Mucosa of rectum (tissue), 2 donors: Measurements from ENCODE around the gene MFAP1.

Experiments used
- H3K27ac ChIP-seq, 2 donors: one replicate each; pipeline ENCODE4 v1.7.0; 2013; ENCODE audit warnings: inconsistent platforms in 2 of 2, low read depth in 2 of 2, low read length in 2 of 2
- H3K27me3 ChIP-seq, 2 donors: one replicate each; pipeline ENCODE4 v1.7.0; 2013; ENCODE audit warnings: low read length in 2 of 2; ENCODE audit not compliant: control insufficient read depth in 2 of 2, insufficient read depth in 2 of 2
- H3K36me3 ChIP-seq, 2 donors: one replicate each; pipeline ENCODE4 v1.7.0; 2013; ENCODE audit warnings: low read length in 2 of 2; ENCODE audit not compliant: control insufficient read depth in 2 of 2, insufficient read depth in 2 of 2
- H3K4me1 ChIP-seq, 2 donors: one replicate each; pipeline ENCODE4 v1.7.0; 2013; ENCODE audit warnings: low read length in 2 of 2, mild to moderate bottlenecking in 1 of 2; ENCODE audit not compliant: control insufficient read depth in 2 of 2, insufficient read depth in 2 of 2
- H3K4me3 ChIP-seq, 2 donors: one replicate each; pipeline ENCODE4 v1.7.0; 2013; ENCODE audit warnings: low read length in 2 of 2
- H3K9ac ChIP-seq, 2 donors: one replicate each; pipeline ENCODE4 v1.7.0; 2013; ENCODE audit warnings: low read length in 2 of 2, low read depth in 1 of 2, mild to moderate bottlenecking in 1 of 2
- H3K9me3 ChIP-seq, 2 donors: one replicate each; pipeline ENCODE4 v1.7.0; 2013; ENCODE audit warnings: low read length in 2 of 2; ENCODE audit not compliant: control insufficient read depth in 2 of 2
- donor health status: healthy.
- donor health status: Normal muscosa, but diverticular disease.

MFAP1 gene

DNA sequence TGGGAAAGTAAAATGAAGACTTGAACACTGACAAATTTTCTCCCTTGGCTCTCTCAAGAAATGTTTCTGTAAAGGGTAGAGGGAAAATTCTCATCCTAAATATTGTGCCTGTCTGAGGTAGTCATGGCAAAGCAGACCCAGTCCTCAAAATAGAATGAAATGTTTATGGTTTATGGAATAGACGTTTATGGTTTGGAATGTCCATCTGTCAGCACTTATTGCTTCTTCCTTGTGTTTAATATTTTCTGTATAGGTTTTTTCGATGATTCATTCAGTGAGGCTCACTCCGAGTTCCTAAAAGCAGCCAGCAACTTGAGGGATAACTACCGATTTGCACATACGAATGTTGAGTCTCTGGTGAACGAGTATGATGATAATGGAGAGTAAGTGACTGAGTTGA, 61.7 kb downstream of the MFAP1 start:
- Histone ChIP-seq H3K9me3 (no peaks in the 10 kb centered on the region), H3K4me3 (no peak overlapping the region), H3K4me1 (no peaks in the 10 kb centered on the region), H3K27me3 (no peaks in the 10 kb centered on the region), H3K27ac (no peak overlapping the region), H3K36me3 (peaks cover 45 to 68% of the 10 kb centered on the region in 2 donors), H3K9ac (no peak overlapping the region)
